OCI-LY7 (cell line): Measurements from ENCODE around the gene SPARC.

Experiments
- EZH2phosphoT487 ChIP-seq: fragments of 200-600 bp; sonication (generic); IDR thresholded peaks from 2 replicates; pipeline ENCODE4 v1.6.1; 2018; ENCODE audit warnings: low read depth, borderline replicate concordance, mild to moderate bottlenecking, mixed run types, antibody characterized with exemption, low read length, moderate library complexity, mixed read lengths
- TF ChIP-seq, protein P1 (sequence below): fragments of 200-600 bp; sonication (generic); conservative IDR thresholded peaks from 2 replicates; pipeline ENCODE4 v1.5.1; 2014; ENCODE audit warnings: mild to moderate bottlenecking, antibody characterized with exemption, low read length, moderate library complexity, mixed read lengths

GRCh38 chr5:151700820-151701219 is 14.1 kb upstream of the SPARC start:
- TF ChIP-seq, protein P1, sequence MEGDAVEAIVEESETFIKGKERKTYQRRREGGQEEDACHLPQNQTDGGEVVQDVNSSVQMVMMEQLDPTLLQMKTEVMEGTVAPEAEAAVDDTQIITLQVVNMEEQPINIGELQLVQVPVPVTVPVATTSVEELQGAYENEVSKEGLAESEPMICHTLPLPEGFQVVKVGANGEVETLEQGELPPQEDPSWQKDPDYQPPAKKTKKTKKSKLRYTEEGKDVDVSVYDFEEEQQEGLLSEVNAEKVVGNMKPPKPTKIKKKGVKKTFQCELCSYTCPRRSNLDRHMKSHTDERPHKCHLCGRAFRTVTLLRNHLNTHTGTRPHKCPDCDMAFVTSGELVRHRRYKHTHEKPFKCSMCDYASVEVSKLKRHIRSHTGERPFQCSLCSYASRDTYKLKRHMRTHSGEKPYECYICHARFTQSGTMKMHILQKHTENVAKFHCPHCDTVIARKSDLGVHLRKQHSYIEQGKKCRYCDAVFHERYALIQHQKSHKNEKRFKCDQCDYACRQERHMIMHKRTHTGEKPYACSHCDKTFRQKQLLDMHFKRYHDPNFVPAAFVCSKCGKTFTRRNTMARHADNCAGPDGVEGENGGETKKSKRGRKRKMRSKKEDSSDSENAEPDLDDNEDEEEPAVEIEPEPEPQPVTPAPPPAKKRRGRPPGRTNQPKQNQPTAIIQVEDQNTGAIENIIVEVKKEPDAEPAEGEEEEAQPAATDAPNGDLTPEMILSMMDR = no peak
- no peak for TF ChIP-seq EZH2phosphoT487
